ENCODE data around the gene FLNB. TPM values are rescaled to one million over a fixed set of nuclear protein-coding genes. Genes with fewer than 3 reads are reported as not detected.

FLNB gene
- total RNA-seq, 1 donor from 2014 or later: 521 TPM

- Histone ChIP-seq H3K4me3 (ENCODE audit: insufficient read depth, low read depth, low read length) (no peak overlapping the region), H2AFZ (ENCODE audit: low read depth, low read length) (no peak overlapping the region), H3K79me2 (ENCODE audit: insufficient read depth, low read length) (peaks cover 88% of the 10 kb centered on the region), H4K20me1 (ENCODE audit: insufficient read depth, low read length) (peaks cover 80% of the 10 kb centered on the region), H3K27ac (ENCODE audit: low read depth, low read length) (no peak overlapping the region), H3K4me2 (ENCODE audit: low read length) (no peak overlapping the region), H3K9me3 (ENCODE audit: insufficient read depth, low read depth, low read length) (no peaks in the 10 kb centered on the region), H3K4me1 (ENCODE audit: insufficient read depth, low read length) (peaks cover 24% of the 10 kb centered on the region), H3K27me3 (ENCODE audit: insufficient read depth, low read length) (no peaks in the 10 kb centered on the region), H3K9ac (ENCODE audit: low read length) (no peak overlapping the region), H3K36me3 (ENCODE audit: insufficient read depth, low read length) (peaks cover 20% of the 10 kb centered on the region)
- Mint-ChIP-seq H3K9me3 (ENCODE audit: unreplicated experiment) (no peaks in the 10 kb centered on the region), H3K36me3 (ENCODE audit: low read depth, unreplicated experiment) (peaks cover 33% of the 10 kb centered on the region), H3K27me3 (ENCODE audit: low read depth, unreplicated experiment) (no peaks in the 10 kb centered on the region), H3K27ac (ENCODE audit: unreplicated experiment) (no peak overlapping the region), H3K4me3 (ENCODE audit: unreplicated experiment) (no peak overlapping the region), H3K4me1 (ENCODE audit: low read depth, unreplicated experiment) (peaks cover 54% of the 10 kb centered on the region)
- FAIRE-seq: no peak
- DNase-seq (ENCODE audit: low read depth): no peak
- TF ChIP-seq, protein P1, sequence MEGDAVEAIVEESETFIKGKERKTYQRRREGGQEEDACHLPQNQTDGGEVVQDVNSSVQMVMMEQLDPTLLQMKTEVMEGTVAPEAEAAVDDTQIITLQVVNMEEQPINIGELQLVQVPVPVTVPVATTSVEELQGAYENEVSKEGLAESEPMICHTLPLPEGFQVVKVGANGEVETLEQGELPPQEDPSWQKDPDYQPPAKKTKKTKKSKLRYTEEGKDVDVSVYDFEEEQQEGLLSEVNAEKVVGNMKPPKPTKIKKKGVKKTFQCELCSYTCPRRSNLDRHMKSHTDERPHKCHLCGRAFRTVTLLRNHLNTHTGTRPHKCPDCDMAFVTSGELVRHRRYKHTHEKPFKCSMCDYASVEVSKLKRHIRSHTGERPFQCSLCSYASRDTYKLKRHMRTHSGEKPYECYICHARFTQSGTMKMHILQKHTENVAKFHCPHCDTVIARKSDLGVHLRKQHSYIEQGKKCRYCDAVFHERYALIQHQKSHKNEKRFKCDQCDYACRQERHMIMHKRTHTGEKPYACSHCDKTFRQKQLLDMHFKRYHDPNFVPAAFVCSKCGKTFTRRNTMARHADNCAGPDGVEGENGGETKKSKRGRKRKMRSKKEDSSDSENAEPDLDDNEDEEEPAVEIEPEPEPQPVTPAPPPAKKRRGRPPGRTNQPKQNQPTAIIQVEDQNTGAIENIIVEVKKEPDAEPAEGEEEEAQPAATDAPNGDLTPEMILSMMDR (IDR thresholded peaks at IDR 0.05; ENCODE audit: insufficient read depth, low read depth, low read length): no peak
- TF ChIP-seq EZH2 (IDR thresholded peaks at IDR 0.05; ENCODE audit: insufficient read depth, low read length): no peak
These were observed 66.8 kb downstream of the FLNB start for GRCh38 chr3:58074997-58075396.

DNA sequence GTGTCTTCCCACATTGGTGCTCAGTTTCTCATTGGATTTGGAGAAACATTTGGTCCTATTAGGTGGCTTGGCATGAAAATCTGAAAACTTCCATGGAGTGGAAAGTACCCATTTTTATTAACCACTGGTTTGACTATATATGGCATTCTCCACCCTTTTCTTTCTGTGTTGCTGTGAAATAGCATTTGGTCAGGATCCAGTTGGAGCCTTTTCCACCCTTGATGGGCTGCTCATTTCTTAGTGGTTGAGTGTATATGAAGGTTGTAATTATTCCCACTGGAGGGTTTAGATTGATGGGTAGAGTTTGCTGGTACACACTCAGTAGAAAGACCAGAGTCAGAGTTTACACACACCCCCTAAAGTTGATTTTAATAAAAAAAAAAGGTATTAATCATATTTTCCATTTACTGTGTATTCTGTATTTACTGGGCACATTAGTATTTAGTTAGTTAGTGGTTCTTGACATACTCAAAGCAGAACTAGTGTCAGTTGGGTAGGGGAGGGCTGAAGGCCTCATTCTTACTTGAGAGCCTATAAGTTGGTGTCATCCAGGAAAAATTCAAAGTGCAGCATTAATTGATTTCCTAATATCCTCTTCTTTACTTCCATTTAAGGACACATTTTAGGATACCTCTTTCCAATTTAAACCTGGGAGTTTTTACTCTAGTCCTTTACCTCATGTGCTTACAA, 69.5 kb downstream of the FLNB start:
- TF ChIP-seq EZH2 (IDR thresholded peaks at IDR 0.05; ENCODE audit: insufficient read depth, low read length): no peak
- TF ChIP-seq, protein P1 (IDR thresholded peaks at IDR 0.05; ENCODE audit: insufficient read depth, low read depth, low read length): no peak
- FAIRE-seq (no peak), DNase-seq (ENCODE audit: low read depth) (no peak)
- Histone ChIP-seq H3K27me3 (ENCODE audit: insufficient read depth, low read length) (no peaks in the 10 kb centered on the region), H3K9me3 (ENCODE audit: insufficient read depth, low read depth, low read length) (no peaks in the 10 kb centered on the region), H3K27ac (ENCODE audit: low read depth, low read length) (no peak overlapping the region), H3K36me3 (ENCODE audit: insufficient read depth, low read length) (peaks cover 26% of the 10 kb centered on the region), H3K4me1 (ENCODE audit: insufficient read depth, low read length) (peaks cover 21% of the 10 kb centered on the region), H3K79me2 (ENCODE audit: insufficient read depth, low read length) (peaks cover 74% of the 10 kb centered on the region), H3K9ac (ENCODE audit: low read length) (no peak overlapping the region), H3K4me2 (ENCODE audit: low read length) (no peak overlapping the region), H3K4me3 (ENCODE audit: insufficient read depth, low read depth, low read length) (no peak overlapping the region), H2AFZ (ENCODE audit: low read depth, low read length) (no peak overlapping the region), H4K20me1 (ENCODE audit: insufficient read depth, low read length) (peaks cover 55% of the 10 kb centered on the region)
- Mint-ChIP-seq H3K27ac (ENCODE audit: unreplicated experiment) (no peak overlapping the region), H3K27me3 (ENCODE audit: low read depth, unreplicated experiment) (no peaks in the 10 kb centered on the region), H3K36me3 (ENCODE audit: low read depth, unreplicated experiment) (peaks cover 34% of the 10 kb centered on the region), H3K9me3 (ENCODE audit: unreplicated experiment) (no peaks in the 10 kb centered on the region), H3K4me3 (ENCODE audit: unreplicated experiment) (no peak overlapping the region), H3K4me1 (ENCODE audit: low read depth, unreplicated experiment) (peaks cover 54% of the 10 kb centered on the region)

- H3K4me3 Mint-ChIP-seq (ENCODE audit: unreplicated experiment): no peak overlapping the region
- Histone ChIP-seq H3K4me1 (ENCODE audit: insufficient read depth, low read length) (peaks cover 18% of the 10 kb centered on the region), H3K79me2 (ENCODE audit: insufficient read depth, low read length) (peaks cover 70% of the 10 kb centered on the region), H3K4me3 (ENCODE audit: insufficient read depth, low read depth, low read length) (no peak overlapping the region), H4K20me1 (ENCODE audit: insufficient read depth, low read length) (peaks cover 48% of the 10 kb centered on the region), H3K27ac (ENCODE audit: low read depth, low read length) (no peak overlapping the region), H3K27me3 (ENCODE audit: insufficient read depth, low read length) (no peaks in the 10 kb centered on the region), H2AFZ (ENCODE audit: low read depth, low read length) (no peak overlapping the region), H3K9ac (ENCODE audit: low read length) (no peak overlapping the region), H3K36me3 (ENCODE audit: insufficient read depth, low read length) (peaks cover 26% of the 10 kb centered on the region), H3K4me2 (ENCODE audit: low read length) (no peak overlapping the region), H3K9me3 (ENCODE audit: insufficient read depth, low read depth, low read length) (no peaks in the 10 kb centered on the region)
- H3K27ac Mint-ChIP-seq (ENCODE audit: unreplicated experiment): peak overlapping the region; percentile 55
- H3K36me3 Mint-ChIP-seq (ENCODE audit: low read depth, unreplicated experiment): peaks cover 32% of the 10 kb centered on the region
- DNase-seq (ENCODE audit: low read depth): no peak
- no peaks in the 10 kb centered on the region for H3K9me3 Mint-ChIP-seq (ENCODE audit: unreplicated experiment)
- TF ChIP-seq, protein P1 (IDR thresholded peaks at IDR 0.05; ENCODE audit: insufficient read depth, low read depth, low read length): no peak
- no peak for TF ChIP-seq EZH2 (IDR thresholded peaks at IDR 0.05; ENCODE audit: insufficient read depth, low read length)
- no peaks in the 10 kb centered on the region for H3K27me3 Mint-ChIP-seq (ENCODE audit: low read depth, unreplicated experiment)
- FAIRE-seq: no peak
- peaks cover 51% of the 10 kb centered on the region for H3K4me1 Mint-ChIP-seq (ENCODE audit: low read depth, unreplicated experiment)
These were observed 70.4 kb downstream of the FLNB start for GRCh38 chr3:58078610-58079009.
